ENCODE measurements around the gene TLCD2.
"Not testable (repeated sequence)": the region's sequence is repeated elsewhere in the genome, so short reads cannot be mapped to it uniquely, and the experiment has no call there.

Gene TLCD2

DNA sequence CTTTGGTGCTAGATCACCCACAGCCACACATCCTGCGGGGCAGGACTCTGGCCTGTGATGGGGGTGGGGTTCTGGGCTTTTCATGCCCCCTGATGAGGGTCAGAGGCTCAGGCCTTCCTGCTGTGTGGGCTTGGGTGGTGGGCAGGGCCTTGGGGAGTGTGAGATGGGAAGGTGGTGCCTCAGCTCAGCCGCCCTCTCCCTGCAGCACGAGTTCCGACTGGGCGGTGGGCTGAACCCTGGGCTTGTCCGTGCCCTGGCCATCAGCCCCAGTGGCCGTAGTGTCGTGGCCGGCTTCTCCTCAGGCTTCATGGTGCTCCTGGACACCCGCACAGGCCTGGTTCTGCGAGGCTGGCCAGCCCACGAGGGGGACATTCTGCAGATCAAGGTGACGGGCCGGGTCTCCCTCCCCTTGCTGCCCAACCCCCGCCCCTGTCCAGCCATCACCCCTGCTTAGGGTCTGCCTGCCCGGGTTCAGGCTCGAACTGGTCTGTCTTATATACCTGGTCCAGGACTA, 25.7 kb upstream of the TLCD2 start:
- no peak for DNase-seq (ENCODE audit: low read depth)

DNA sequence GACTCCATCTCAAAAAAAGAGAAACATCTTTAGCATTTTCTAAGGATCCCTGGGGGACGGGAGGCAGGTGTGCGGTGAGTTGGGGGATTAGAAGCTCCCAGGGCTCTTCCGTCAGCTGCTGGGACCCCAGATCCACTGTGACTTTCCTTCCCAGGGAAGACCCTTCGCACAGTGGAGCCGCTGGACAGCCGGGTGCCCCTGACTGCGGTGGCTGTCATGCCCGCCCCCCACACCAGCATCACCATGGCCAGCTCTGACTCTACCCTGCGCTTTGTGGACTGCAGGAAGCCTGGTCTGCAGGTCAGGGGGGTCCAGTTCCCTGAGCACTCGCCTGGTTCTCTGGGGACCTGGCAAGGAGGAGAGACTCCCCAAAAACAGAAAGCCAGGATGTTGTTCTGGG, 25.2 kb upstream of the TLCD2 start:
- DNase-seq (ENCODE audit: low read depth): no peak

DNA sequence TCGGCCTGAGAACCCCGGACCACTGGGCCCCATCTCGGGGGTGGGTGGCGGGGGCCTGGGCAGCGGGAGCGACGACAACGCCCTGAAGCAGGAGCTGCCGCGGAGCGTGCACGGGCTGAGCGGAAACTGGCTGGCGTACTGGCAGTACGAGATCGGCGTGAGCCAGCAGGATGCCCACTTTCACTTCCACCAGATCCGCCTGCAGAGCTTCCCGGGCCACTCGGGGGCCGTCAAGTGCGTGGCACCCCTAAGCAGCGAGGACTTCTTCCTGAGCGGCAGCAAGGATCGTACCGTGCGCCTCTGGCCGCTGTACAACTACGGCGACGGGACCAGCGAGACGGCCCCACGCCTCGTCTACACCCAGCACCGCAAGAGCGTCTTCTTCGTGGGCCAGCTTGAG, 23.6 kb upstream of the TLCD2 start:
- DNase-seq (ENCODE audit: low read depth): no peak

DNA sequence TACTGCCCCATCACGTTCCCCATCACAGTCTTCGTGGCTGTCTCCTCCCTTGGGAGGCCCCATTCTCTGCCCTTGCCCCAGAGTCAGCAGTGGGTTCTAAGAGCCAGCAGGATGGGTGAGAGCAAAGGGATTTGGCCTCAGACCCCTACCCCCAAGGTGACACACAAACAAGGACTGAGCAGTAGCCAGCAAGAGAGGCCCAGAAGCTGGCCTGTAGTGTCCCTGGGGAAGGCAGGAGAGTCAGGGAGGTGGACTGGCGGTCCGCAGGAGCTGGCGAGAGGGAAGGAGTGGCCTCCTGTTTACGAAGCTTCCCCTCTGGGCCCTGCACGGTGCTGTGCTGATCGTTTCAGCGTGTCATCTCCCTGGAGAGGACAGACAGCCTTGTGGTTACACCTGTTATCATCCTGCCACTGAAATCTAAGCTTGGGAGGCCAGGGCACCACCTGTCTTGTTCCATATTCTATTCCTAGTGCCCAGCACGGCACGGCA, 22.7 kb upstream of the TLCD2 start:
- DNase-seq (ENCODE audit: low read depth): no peak

DNA sequence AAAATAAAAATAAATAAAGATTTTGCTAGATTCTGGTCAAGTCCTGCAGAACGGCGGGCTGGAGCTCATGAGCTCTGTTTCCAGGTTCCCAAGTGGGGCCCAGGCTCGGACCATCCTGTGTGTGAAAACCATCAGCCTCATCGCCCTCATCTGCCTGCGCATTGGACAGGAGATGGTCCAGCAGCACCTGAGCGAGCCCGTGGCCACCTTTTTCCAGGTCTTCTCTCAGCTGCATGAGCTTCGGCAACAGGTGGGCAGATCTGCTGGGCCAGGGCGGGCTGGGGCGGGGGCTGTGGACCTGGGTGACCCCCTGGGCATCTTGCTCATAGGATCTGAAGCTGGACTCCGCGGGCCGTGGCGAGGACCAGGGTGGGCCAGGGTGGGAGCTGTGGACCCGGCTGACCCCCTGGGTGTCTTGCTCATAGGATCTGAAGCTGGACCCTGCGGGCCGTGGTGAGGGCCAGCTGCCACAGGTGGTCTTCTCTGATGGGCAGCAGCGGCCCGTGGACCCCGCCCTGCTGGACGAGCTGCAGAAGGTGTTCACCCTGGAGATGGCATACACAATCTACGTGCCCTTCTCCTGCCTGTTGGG, 22.2 kb upstream of the TLCD2 start:
- DNase-seq (ENCODE audit: low read depth): no peak

DNA sequence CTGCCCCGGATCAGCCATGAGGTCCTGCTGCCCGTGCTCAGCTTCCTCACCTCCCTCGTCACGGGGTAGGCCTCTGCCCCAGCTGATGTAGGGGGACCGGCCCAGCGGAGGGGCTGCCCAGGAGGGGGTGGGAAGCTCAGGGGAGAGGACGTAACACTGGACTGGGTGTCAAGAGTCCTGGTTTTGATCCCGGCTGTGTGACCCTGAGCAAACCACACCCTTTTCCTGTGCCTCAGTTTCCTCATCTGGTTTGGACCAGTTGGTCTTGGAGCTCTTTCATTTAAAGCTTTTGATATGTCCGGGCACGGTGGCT, 21.0 kb upstream of the TLCD2 start:
- no peak for DNase-seq (ENCODE audit: low read depth)

DNA sequence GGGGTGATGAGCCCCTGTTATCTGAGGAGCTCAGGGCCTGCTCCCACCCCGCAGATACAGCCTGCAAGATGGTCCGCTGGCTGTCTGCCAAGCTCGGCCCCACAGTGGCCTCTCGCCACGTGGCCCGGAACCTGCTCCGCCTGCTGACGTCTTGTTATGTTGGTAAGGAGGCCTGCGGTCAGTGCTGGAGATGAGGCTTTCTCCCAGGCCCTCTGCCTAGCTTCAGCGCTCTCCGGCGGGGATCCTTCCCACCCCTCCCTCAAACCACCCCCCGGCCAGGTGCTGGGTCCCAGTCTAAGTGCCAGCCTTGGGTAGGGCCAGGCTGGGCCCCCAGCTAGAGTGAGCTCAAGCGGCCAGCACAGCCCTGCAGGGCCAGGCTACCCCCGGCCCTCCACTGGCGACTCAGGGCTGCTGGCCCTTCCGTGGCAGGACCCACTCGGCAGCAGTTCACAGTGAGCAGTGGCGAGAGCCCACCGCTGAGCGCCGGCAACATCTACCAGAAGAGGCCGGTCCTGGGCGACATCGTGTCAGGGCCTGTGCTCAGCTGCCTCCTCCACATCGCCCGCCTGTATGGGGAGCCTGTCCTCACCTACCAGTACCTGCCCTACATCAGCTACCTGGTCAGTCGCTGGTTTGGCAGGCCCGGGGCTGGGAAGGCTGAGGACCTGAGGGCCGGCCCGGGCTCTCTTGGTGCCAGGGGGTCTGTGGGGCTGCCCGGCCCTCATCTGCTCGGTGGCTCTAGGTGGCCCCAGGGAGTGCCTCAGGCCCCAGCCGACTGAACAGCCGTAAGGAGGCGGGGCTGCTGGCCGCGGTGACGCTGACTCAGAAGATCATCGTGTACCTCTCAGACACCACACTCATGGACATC, 20.4 kb upstream of the TLCD2 start:
- DNase-seq (ENCODE audit: low read depth): no peak

DNA sequence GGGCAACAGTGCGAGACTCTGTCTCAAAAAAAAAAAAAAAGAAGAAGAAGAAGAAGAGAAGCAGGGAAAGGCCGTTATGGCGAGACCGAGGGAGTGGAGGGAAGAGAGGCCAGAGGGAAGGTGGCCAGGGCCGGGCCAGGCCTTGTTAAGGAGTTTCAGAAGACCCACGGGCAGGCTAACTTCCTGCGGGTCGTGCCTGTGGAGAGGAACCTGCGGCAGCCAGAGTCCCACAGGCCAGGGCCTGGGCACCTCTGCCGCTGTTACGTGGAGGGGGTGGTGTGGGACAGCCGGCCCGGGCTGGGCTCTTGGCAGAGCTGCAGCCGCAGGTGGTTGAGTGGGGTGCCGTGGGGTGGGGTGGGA, 19.8 kb upstream of the TLCD2 start:
- DNase-seq (ENCODE audit: low read depth): no peak

DNA sequence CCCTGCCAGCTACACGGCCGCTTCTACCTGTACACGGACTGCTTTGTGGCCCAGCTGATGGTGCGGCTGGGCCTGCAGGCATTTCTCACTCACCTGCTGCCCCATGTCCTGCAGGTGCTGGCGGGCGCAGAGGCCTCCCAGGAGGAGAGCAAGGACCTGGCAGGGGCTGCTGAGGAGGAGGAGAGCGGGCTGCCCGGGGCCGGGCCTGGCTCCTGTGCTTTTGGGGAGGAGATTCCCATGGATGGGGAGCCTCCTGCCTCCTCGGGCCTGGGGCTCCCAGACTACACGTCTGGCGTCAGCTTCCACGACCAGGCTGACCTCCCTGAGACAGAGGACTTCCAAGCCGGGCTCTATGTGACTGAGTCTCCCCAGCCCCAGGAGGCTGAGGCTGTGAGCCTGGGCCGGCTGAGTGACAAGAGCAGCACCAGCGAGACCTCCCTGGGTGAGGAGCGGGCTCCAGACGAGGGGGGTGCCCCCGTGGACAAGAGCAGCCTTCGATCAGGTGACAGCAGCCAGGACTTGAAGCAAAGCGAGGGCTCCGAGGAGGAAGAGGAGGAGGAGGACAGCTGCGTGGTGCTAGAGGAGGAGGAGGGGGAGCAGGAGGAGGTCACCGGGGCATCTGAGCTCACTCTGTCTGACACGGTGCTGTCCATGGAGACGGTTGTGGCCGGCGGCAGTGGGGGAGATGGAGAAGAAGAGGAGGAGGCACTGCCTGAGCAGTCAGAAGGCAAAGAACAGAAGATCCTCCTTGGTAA, 17.9 kb upstream of the TLCD2 start:
- no peak for DNase-seq (ENCODE audit: low read depth)

DNA sequence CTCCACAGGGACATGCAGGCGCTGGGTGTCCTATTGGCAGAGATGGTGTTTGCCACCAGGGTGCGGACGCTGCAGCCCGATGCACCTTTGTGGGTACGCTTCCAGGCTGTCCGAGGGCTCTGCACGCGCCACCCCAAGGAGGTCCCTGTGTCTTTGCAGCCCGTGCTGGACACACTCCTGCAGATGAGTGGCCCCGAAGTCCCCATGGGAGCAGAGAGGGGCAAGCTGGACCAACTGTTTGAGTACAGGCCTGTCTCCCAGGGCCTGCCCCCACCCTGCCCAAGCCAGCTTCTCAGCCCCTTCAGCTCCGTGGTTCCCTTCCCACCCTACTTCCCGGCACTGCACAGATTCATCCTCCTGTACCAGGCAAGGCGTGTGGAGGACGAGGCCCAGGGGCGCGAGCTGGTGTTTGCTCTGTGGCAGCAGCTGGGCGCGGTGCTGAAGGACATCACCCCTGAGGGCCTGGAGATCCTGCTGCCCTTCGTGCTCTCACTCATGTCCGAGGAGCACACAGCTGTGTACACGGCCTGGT, 17.1 kb upstream of the TLCD2 start:
- DNase-seq (ENCODE audit: low read depth): no peak

DNA sequence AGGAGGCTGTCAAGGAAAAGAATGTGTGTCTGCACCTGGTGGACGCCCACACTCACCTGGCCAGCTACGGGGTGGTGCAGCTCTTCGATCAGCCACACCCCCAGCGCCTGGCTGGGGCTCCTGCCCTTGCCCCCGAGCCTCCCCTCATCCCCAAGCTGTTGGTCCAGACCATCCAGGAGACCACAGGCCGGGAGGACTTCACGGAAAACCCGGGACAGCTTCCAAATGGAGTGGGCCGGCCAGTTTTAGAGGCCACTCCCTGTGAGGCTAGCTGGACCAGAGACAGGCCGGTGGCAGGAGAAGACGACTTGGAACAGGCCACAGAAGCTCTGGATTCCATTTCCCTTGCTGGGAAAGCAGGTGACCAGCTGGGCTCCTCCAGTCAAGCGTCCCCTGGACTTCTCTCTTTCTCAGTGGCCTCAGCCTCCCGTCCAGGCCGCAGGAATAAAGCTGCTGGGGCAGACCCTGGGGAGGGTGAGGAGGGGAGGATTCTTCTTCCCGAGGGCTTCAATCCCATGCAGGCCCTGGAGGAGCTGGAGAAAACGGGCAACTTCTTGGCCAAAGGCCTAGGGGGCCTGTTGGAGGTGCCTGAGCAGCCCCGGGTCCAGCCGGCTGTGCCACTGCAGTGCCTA, 16.6 kb upstream of the TLCD2 start:
- DNase-seq (ENCODE audit: low read depth): no peak

DNA sequence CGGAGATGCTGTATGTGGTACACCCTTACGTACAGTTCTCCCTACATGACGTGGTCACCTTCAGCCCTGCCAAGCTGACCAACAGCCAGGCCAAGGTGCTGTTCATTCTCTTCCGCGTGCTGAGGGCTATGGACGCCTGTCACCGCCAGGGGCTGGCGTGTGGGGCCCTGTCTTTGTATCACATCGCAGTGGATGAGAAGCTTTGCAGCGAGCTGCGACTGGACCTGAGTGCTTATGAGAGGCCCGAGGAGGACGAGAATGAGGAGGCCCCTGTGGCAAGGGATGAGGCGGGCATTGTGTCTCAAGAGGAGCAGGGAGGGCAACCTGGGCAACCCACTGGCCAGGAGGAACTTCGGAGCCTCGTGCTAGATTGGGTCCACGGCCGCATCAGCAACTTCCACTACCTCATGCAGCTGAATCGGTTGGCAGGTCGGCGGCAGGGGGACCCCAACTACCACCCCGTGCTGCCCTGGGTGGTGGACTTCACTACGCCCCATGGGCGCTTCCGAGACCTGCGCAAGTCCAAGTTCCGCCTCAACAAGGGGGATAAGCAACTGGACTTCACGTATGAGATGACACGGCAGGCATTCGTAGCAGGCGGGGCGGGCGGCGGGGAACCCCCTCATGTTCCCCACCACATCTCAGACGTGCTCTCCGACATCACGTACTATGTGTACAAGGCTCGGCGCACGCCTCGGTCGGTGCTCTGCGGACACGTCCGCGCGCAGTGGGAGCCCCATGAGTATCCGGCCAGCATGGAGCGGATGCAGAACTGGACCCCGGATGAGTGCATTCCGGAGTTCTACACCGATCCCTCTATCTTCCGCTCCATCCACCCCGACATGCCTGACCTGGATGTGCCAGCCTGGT, 15.7 kb upstream of the TLCD2 start:
- DNase-seq (ENCODE audit: low read depth): no peak

DNA sequence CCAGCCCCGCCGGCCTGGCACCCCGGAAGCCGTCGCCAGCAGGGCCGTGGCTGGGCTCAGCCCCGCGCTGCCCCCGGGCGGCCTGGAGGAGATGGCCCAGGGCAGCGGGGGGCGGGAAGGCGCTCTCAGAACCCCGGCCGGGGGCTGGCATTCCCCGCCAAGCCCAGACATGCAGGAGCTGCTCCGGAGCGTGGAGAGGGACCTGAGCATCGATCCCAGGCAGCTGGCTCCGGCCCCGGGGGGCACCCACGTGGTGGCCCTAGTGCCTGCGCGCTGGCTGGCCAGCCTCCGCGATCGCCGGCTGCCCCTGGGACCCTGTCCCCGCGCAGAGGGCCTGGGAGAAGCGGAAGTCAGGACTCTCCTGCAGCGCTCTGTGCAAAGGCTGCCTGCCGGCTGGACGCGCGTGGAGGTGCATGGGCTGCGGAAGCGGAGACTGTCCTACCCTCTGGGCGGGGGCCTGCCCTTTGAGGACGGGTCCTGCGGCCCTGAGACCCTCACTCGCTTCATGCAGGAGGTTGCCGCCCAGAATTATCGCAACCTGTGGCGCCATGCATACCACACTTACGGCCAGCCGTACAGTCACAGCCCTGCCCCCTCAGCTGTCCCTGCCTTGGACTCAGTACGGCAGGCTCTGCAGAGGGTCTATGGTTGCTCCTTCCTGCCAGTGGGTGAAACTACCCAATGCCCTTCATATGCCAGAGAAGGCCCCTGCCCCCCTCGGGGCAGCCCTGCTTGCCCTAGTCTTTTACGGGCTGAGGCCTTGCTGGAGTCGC, 14.9 kb upstream of the TLCD2 start:
- no peak for DNase-seq (ENCODE audit: low read depth)

DNA sequence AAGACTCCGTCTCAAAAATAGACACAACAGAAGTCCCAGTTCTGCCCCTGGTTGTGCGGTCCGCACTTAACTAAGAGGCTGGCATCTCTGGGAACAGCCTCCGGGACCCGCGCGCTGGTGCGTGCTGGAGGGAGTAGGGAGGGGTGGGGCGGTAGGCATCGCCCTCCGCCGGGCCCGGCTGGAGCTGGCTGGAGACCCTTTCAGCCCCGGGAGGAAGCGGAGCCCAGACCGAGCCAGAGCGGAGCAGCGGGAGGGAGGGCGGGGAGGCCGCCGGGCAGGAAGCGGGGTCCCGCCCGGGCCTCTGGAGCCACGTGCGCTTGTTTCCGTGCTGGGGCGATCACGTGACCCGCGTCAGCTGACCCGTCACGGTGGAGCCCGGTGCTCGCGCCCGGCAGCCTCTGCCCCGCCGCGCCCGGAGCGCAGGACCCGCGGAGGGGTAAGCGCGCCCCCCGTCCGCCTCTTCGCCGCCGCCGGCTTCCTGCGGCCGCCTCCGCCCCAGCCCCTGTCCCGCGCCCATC, 14.2 kb upstream of the TLCD2 start, which contains the start of gene WDR81:
WDR81 (plus strand) TSS at position 354 of the 518 bp plus-strand sequence. CDS start 256 bp downstream, outside the sequence.
- peak; percentile 85 for DNase-seq (ENCODE audit: low read depth)

DNA sequence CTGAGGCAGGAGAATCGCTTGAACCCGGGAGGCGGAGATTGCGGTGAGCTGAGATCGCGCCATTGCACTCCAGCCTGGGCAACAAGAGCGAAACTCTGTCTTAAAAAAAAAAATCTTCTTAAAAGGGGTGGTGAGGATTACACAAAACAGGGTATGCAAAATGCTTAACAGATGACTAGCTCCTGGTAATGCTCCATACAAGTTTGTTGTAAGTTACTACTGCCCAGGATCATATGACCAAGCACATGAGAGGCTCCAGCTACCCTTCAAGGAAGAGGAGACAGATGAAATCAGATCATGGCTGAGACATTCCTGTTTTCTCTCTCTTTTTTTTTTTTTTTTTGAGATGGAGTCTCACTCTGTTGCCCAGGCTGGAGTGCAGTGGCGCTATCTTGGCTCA, 11.8 kb upstream of the TLCD2 start:
- not testable (repeated sequence) for DNase-seq (ENCODE audit: low read depth)

DNA sequence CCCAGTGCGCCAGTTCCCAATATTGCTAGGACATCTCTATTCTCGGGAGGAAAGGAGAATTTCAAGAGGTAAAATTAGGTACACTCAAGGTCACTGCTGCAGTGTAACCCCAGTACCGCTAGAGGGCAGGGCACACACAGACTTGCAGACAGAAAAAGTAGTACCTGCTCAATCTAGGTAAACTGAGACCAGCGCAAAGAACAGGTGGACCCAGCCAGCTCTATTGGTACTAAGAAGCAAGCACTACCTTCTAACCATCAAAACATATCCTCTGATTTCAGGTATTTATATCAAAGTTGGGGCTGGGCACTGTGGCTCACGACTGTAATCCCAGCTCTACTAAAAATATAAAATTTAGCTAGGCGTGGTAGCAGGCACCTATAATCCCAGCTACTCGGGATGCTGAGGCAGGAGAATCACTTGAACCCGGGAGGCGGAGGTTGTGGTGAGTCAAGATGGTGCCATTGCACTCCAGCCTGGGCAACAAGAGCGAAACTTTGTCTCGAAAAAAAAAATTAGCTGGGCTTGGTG, 10.7 kb upstream of the TLCD2 start:
- peak; percentile 49 for DNase-seq (ENCODE audit: low read depth)

DNA sequence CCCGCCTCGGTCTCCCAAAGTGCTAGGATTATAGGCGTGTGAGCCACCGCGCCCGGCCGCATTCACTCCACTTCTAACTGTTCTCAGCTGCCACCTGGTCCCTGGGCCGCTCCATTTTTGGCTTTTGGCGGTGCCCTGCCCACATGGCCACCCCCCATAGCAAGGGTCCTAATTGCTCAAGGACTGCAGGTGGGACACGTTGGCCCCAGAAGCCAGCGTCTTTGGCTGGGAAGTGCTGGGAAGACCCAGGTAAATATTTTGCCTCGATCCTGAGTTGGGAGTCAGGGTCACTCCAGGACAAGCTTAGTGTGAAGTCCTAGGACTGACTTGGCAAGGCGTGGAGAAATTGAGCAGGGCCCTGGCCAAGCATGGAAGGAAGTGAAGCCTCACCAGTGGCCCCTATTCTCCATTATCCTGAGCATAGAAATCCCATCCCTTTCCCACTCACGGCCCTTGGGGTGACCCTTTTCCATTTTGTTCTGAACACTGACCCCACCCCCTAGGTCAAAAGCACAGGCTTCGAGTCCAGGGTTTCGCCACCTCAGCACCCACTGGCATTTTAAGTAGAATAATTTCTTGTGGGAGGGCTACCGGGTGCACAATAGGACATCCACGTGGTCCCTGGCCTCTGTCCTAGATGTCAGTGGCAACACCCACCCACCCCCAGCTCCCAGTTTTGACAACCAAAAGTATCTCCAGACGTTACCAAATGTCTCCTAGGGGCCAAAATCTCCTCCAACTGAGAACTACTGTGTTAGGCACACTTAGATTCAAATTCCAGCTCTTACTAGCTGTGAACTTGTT, 8.4 kb upstream of the TLCD2 start:
- DNase-seq (ENCODE audit: low read depth): no peak

DNA sequence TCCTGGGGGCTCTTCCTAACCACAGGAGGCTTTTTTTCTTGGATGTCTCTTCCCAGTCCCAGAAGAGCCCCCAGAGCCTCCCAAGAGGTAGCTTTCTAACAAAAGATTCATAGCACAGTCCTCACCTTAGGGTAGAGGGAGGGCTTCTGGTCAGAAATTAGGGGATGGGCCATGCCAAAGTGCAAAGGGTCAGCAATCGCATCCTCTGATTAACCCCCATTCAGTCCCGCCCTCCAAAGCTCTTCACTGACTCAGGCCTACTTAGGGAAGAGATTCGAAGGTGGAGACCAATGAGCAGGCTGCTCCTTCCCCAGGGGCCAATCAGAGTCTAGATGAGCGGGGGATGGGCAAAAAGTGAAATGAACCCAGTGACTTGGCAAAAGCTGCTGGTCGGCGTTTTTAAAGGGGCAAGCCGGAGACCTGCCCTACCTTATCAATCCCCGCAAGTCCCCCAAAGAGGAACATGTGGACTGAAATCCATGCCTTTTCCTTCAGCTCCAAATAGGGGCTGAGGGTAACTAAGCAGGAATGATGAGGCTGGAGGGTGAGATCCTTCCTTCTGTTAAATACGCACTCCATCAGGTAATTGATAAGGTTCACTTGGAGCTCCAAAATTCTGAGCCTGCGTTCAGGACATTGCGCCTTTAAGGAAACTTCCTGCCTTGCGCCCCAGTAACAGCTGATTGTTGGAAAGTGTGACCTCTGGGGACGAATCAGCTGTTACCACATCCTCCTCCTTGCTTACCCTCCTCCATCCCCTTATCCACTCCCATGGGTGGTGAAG, 6.9 kb upstream of the TLCD2 start:
- peak; percentile 72 for DNase-seq (ENCODE audit: low read depth)
